ENCODE results near the gene NR1D1.

NR1D1 gene

DNA sequence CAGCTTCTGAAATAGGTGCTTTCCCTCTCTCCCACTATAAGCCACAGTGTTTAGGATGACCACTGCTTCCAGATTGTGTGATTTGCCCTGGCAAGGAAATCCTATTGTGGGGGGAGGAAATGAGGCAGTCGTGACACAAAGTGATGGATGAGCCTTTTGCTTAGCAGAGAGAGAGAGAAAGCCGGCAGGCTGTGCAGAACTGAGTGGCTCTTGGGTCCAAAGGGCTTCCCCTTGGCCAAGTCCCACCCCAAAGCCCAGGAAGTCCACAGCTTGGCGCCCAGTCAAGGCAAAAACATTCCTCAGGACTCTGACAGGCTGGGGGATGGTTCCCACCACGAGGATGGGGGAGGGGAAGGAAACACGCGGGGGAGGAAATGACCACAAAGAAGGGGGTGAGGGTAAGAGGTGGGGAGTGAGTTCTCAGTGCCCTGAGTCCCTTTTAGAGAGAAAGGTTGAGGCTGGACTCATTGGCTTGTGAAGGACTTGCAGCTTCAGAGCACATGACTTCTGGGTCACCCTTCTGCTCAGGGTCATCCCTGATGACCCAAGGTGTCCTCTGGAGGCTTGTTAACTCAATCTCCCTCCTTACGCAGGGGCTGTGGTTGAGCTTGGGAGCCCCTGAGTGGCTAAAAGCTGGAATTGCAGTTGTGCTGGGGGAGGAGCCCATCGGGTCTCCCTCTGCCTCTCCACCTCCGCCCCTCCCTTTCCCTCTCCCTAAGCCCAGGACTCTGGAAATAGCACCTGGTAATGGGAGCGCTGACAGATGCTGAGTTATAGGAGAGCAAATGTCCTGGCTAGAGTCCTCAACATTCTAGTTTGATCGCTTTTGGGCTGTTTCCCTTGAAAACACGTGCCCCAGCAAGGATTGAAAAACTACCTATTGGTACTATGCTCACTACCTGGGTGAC lies 11.1 kb upstream of the NR1D1 start:
- DNase-seq (ENCODE audit: low read depth in 2 of 2): peak in 1 of 2 donors; percentile 43

DNA sequence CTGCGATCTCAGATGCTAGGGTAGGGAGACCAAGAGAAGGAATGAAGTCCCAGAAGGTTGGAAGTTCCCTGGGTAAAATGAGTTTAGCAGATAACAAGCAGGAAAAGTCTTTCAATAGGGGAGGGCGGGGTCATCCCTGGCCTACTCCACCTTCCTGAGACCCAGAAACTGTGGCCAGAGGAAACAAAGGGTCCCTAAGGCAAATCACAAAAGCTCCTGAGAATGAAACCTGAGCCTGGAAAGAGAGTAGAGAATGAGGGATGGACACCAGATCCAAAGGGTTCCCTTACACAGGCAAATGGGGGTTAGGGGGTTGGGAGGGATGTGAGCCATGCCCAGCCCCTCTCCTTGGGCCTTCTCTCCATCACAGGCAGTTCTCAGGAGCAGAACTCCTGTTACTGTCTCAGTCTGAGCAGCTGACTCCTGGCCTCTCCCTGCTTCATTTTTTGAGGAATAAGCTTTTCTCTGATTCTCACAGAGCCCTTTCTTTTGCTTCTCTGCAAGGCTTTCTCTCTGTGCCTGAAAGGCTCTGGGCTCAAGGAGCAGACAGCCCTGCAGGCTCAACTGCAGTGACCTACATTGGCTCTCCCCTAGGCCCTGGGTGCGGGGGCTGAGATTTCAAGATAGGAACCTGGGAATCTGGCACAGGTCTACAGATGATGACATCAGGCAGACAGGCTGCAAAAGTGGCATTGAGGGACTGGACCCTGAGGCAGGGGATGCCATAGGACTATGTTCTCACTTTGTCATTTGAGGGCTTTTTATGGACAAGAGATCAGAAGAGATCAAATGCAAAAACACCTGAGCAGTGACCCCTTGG lies 9.8 kb upstream of the NR1D1 start:
- DNase-seq (ENCODE audit: low read depth in 2 of 2): no peak

DNA sequence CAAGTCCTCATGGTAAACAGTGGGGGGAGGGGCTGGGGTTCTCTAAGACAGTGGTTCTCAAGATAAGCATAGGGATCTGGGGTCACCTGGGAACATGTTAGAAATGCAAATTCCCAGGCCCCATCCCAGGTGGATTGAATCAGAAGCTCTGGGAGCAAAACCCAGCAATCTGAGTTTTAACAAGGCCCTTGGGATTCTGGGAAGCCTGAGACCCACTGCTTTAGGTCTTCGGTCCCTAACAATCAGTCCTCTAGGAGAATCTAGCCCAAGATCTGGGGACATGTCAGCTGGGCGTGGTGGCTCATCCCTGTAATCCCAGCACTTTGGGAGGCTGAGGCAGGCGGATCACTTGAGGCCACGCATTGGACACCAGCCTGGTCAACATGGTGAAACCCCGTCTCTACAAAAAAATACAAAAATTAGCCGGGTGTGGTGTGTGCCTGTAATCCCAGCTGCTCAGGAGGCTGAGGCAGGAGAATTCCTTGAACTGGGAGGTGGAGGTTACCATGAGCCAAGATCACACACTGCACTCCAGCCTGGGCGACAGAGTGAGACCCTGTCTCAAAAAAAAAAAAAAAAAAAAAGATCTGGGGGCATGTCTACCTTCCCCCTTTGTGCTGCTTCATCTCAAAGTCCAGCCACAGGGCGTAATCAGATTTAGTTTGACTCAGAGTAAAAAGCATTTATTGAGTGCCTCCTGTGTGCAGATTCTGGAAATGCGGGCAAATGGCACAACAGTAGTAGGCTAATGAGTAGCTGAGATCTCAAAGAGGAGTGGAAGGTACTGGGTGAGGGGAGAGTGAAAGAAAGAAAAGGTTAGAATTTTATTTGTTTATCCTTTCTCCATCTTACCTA lies 8.8 kb upstream of the NR1D1 start:
- no peak for DNase-seq (ENCODE audit: low read depth in 2 of 2)

DNA sequence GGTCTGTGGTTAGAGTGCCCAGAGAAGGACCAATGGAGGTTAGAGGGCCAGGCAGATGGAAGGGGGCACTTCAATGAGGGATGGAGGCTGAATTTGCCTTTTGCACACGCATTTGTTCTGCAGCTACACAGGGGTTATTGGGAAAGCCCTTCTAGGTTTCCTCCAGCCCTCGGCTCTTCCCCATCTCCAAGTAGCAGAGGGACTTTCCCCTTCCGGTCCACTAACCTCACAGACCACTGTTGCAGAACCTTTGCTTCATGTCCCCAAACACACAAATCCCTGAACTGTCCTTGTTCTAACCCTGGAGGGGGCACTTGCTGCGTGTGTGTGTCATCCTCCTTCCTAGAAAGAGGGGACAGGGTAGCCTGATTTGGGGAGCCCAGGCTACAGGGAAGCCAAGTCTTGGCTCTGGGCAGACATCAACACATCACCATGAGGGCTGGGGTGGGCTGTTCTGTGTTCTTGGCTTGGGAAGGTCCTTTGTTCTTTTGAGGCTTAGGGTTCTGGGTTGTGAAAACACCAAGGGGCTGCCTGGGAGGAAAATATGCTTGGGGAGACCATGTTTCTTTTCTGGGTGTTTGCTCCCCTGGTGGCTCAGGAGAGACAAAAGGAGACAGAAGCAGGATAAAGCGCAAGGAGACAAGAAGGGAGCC lies 7.3 kb upstream of the NR1D1 start:
- no peak for DNase-seq (ENCODE audit: low read depth in 2 of 2)

DNA sequence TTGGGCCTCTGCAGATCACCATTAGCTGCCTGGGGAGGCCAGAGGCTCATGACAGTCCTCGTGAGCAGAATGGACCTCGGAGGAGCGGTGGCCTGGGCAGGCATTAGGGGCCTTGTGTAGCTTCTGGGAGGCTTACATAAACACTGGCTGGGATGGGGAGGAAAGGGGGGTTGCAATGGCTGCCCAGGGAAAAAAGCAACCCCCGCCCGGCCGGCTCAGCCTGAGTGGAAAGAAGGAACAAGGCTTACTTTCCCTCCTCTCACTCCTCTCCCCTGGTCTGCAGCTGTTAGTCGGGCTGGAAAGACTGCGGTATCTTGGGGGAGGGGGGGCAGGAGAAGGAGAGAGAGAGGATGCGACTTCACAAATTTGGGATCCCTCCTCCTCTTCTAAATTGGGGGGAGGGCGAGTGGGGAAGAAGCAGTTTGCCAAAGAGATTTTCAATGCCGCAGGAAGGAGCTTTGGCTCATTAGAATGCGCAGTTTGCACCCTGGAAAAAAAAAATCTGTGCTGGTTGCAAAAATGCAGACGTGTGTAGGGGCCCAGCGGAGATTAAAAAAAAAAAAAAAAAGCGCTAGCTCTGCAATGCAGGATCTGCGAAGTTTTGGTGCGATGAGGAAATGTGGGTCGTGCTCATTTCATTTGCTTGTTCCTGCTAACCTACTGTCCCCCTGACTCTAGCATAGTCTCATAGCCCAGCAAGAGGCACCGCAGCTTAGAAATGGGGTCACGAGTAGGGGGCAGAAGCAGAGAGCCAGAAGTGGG lies 6.6 kb upstream of the NR1D1 start:
- DNase-seq (ENCODE audit: low read depth in 2 of 2): no peak

DNA sequence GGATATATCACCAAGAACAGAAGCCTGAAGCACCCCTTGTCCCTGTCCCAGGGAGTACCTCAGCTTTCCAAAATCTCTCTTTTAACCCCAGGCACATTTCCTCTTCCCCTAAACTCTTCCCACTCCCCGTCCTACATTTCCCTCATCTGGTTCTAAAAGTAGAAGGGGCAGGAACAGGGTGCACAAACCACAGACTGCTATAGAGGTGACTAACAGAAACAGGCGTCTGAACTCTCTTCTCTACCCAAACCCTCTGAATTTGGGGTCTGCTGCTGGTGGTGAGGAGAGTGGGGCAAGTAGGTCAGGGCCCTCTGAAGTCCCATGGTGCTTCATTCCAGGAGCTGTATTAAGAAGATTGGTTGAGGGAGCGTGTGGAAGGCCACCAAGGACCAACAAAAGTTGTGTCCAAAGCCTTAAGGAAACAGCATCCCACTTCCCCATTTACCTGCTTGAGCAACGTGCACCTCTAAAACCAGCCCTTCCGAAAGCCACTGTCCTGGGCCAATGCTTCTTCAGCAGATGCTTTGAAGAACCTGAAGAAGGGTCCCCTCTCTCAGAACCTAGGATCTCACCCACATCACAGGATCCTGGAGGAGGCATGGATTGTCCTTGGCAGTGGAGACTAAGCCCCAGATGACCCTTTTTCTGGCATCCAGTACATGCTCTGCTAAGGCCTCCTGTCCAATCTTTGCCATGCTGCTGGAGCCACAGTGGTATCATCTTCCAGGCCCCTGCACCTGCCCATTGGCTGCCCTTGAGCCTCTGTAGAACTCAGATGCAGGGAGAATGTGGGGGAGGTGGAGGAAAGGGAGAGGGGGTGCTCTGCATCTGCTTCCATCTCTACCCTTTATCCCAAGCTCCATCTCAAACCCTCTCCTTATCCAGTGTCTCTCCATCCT lies 5.7 kb upstream of the NR1D1 start:
- no peak for DNase-seq (ENCODE audit: low read depth in 2 of 2)

DNA sequence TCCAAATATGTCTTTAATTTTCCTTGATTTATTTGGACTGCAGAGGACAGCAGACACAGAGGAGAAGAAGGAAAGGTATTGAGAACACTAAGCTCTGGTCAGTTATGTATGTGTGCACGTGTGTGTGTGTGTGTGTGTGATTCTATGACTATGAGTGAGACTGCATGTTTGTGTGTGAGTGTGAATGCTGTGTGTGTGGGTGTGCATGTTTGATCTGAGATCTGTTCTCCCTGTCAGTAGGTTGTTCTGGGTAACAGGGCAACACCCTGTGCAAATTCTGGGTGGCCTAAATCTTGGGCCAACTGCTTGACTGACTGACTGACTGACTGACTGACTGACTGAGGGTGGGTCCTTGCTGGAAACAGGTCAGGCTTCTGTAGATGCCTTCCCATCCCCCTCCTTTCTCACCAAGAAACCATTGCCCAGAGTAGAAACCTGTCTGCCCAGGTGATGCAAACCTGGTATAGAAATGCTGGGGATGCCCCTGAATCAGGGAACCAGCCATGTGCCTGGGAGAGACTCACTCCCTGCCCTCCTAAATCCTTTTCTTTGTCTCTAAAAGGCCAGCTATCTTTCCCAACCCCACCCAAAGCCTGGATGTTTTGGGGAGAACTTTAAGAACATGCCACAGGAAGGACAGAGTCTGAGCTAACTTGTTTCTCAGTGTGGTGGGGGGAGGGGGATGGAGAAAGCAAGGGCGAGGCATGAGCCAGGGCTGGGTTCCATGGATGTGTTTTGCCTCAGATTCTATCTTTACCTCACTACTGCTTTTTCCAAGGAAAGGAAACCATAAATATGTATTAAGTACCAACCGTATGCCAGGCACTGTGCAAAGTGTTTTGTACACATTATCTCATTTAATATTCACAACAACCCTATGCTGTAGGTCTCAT lies 4.5 kb upstream of the NR1D1 start:
- DNase-seq (ENCODE audit: low read depth in 2 of 2): no peak

DNA sequence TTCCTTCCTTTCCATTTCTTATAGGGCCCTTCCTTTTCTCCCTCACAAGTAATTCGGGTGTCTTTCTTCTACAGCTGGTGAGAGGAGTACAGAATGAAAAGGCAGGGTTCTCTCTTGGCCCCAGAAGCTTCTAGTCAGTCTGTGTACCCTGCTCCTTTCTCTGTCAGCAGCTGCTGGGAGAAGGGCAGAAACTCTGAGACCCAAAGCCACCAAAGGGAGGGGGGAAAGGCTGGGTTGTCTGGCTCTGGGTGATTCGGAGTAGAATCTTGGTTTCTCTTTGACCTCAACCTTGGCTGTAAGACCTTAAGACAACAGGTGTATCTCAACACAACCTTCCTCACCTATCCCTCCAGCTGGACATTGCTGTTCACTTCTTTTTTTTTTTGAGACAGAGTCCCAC lies 3.3 kb upstream of the NR1D1 start:
- no peak for DNase-seq (ENCODE audit: low read depth in 2 of 2)

DNA sequence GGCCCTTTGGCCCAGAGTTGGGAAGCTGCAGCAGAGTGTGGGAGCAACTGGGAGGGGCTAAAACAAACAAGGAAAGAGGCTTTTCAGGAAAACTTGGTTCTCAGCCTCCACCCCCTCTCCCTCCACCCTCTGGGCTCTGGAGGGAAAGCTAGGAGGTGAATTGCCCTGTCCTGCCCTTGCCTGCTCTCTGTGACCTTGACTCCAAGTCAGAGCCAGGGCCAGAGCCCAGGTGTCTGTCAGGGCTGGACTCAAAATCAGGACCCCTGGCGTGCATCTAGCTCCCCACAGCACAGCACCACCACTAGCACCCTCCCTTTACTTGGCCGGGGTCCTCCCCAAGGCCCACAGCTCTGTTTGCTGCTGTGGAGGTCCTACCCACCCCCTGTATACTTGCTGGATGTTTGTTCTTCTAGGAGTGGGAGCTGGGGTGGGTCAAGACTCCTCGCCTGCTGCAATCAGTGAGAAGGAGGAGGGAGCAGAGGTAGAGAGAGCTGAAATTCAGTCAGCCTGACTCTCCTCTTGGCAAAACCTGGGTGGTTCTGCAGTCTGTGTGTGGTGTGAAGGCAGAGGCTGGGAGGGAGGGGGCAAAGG lies 2.8 kb upstream of the NR1D1 start:
- no peak for DNase-seq (ENCODE audit: low read depth in 2 of 2)

DNA sequence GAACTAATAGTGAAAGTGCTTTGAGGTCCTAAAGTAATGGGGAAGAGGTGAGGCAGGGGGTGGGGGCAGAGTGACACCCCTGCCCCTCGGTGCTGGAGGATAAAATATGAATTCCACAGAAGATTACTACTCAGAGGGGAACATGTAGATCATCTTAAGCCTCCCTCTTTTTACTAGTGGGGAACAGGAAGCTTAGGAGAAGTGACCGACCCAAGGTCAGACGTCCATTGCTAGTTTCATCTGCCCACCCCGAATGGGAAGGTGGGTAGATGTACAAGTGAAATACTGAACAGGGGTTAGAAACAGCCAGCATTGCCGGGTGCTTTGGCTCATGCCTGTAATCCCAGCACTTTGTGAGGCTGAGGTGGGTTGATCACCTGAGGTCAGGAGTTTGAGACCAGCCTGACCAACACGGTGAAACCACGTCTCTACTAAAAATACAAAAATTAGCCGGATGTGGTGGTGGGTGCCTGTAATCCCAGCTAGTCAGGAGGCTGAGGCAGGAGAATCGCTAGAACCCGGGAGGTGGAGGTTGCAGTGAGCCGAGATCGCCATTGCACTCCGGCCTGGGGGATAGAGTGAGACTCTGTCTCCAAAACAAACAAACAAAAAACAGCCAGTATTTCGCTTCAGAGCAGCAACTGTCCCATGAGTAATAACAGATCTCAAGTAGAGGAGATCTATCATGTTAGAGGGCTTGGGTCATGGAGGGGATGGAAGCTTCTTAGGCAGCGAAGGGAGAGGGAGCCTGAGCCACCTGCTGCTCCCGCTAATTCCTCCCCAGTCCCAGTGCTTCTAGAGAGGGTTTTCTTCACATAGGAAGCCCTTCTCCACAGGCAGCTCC lies 1.2 kb upstream of the NR1D1 start:
- DNase-seq (ENCODE audit: low read depth in 2 of 2): no peak

DNA sequence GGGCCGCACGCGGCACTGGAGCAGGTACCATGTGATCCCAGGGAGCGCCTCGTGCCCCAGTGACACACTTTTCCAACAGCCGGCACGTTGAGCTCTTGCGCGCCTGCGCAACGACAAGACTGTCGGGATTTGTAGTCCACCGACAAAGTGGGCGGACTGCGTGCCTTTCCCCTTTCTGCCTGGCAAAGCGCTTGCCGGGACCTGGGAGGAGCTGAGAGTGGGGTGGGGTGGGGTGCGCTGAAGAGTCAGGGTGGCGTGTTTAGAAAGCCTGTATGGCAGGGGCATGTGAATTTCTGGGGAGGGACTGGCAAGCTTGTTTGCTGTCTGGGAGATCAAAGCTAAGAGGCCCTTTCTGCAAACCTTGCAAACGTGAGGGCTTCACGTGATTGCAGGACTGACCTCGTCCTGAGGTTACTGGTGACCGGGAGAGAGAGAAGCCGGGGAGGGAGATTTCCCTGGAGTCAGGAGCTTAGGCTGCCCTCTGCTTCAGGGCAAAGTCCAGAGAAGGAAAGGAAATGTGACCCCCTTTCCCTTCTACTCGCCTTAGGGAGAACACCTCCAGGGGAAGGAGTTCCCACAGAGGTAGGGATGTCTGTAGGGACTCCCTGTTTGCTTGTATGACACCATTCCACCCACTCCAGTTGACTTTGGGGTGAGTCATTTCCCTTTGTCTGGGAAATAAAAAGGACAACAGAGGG lies 429 bp upstream of the NR1D1 start:
- peak; percentile 69 to 74 for DNase-seq (ENCODE audit: low read depth in 2 of 2)

DNA sequence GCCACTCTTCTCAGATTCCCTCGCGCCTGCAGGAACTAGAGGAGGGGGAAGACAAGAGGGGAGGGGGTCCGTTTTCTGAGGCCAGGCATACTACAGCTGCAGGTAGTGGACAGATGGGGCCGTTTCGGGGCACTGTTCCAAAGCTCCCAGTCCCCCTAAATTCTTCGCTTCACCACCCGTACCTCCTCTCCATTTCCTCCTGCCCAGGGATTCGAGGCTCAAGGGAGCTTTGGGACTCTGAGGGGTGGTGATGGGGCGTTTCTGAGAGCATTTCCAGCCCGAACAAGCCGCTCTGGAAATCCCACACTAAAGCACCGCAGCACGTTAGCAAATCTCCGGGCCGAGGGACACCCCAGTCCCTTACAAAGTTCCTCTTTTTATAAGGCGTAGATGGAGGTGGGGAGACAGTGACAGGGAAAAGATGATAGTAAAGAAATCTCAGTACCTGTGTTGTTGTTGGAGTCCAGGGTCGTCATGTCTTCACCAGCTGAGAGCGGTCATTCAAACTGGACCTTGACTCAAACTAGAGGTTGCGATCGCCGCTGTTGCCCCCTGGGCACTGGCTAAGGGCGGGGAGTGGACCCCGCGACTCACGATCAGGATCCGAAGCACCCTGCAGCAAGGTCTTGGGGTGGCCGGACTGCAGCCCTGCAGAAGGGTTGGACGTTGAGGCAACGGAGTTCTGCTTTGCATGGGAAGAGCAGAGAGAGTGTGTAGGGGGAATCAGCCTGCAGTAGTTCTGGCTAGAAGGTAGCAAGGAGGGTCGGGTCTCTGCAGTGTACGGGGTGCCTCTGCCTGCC lies 570 bp downstream of the NR1D1 start:
- DNase-seq (ENCODE audit: low read depth in 2 of 2): no peak

DNA sequence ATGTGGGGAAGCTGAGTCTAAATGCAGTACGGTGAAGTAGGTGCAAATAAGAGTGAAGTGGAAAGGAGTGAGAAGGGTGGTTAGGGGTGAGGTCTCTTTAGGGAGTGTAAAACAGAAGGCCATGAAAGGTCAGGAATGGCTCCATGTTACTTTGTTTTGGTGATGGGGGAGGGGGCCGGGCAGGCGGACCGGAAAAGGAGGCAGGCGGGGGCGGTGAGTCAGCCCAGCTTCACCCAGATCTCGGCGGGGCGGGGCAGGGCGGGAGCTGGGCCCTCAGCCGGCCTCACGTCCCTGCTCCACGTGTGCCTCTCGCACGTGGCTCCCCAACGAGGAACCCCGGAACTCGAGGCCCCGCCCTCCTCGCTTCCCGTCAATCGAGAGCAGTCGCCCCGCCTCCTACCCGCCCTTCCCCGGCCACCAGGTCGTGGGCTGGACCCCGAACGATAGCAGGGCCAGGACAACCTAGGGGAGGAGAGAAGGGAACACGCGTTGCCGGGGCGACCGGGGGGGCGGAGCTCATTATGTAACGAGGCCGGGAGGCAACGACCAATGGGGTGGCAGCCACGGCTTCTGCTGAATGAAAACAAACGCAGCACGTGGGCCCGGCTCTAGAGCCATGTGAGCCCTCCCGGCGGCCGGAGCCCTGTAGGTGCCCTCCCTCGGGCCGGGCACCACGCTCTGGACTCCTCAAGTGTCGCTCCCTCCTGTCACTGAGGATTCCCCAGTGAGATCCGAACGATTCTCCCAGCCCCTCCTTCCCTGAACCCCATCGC lies 1.4 kb downstream of the NR1D1 start:
- DNase-seq (ENCODE audit: low read depth in 2 of 2): peak; percentile 95 to 97

DNA sequence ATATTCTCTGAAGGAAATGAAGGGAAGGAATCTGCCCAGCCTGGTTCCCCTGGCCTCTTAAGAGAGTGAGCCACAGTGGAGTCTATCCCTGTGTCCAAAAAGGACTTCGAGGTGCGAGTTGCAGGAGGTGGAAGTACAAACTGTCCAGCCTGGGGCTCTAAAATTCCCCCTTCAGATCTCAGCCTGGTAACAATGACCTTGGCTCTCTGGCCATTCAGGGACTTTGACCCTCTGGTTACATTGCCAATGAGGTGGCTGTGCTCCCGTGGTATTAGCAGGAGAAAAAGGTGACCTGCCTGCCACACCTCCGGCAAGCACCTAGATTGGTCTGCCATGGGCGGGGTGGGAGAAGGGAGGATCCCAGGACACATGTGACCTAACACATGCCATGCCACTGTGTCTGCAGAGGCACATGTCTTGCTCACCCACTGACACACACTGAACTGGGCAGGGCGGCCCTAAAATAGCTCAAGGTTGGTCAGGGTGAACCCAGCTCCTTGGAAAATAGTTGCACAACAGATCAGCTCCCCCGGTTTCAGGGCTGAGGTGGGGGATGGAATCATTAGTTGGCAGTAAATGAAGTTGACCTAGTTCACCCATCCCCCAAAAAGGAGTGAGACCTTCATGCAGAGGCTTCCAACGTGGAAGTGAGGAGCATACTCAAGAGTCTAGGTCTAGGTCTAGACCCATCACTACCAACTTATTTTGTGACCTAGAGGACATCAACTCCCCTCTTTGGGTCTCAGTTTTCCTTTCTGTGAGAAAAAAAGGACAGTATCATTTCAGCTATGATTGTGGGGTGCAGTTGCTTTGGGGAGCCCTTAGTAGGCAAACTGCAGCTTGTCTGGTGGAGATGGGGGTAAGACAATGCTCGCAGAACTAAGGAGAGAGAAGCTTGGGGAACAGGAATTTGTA lies 2.2 kb downstream of the NR1D1 start:
- DNase-seq (ENCODE audit: low read depth in 2 of 2): no peak

Data from stimulated activated CD8-positive, alpha-beta memory T cell treated with anti-CD3 and anti-CD28 coated beads, Interleukin-7, amount 100 ng/mL, for 1 hour (primary cell).